Stimulated activated CD8-positive, alpha-beta memory T cell treated with anti-CD3 and anti-CD28 coated beads, Interleukin-12 subunit alpha, Interleukin-12 subunit beta, amount 100 ng/mL, for 24 hours (primary cell): Measurements from ENCODE around the gene SNAP29.
"Not testable (repeated sequence)": the region's sequence is repeated elsewhere in the genome, so short reads cannot be mapped to it uniquely, and the experiment has no call there.

Experiments
- DNase-seq: peaks from one replicate; pipeline ENCODE4 v3.0.0-alpha.2; 2020; ENCODE audit errors: extremely low read depth

The SNAP29 gene

GRCh38 chr22:20866736-20867135 lies 7.9 kb downstream of the SNAP29 start:
- no peak for DNase-seq

GRCh38 chr22:20867179-20868024 lies 8.6 kb downstream of the SNAP29 start:
- no peak for DNase-seq

- no peak for DNase-seq
Observed at GRCh38 chr22:20868025-20868962, 9.5 kb downstream of the SNAP29 start.

- DNase-seq = no peak
Observed at GRCh38 chr22:20869234-20869633, 10.4 kb downstream of the SNAP29 start.

- DNase-seq = no peak
Observed at GRCh38 chr22:20873214-20873613, 14.4 kb downstream of the SNAP29 start.

- no peak for DNase-seq
Observed at GRCh38 chr22:20875296-20875695, 16.5 kb downstream of the SNAP29 start.

GRCh38 chr22:20877715-20878114 lies 18.9 kb downstream of the SNAP29 start:
- DNase-seq = no peak

- DNase-seq = no peak
Observed at GRCh38 chr22:20881231-20881630, 22.4 kb downstream of the SNAP29 start.

GRCh38 chr22:20881869-20882815 lies 23.3 kb downstream of the SNAP29 start:
- no peak for DNase-seq

GRCh38 chr22:20882855-20883254 lies 24.0 kb downstream of the SNAP29 start:
- DNase-seq = no peak

GRCh38 chr22:20884454-20884853 lies 25.6 kb downstream of the SNAP29 start:
- DNase-seq = no peak

- DNase-seq = no peak
Observed at GRCh38 chr22:20885017-20885556, 26.3 kb downstream of the SNAP29 start.

GRCh38 chr22:20885557-20886323 lies 26.9 kb downstream of the SNAP29 start:
- DNase-seq = peak; percentile 3

- no peak for DNase-seq
Observed at GRCh38 chr22:20887375-20887774, 28.6 kb downstream of the SNAP29 start.

GRCh38 chr22:20889025-20889704 lies 30.4 kb downstream of the SNAP29 start:
- DNase-seq = no peak

GRCh38 chr22:20889904-20890540 lies 31.2 kb downstream of the SNAP29 start:
- DNase-seq = no peak

GRCh38 chr22:20890975-20891374 lies 32.2 kb downstream of the SNAP29 start:
- DNase-seq = no peak

- DNase-seq = not testable (repeated sequence)
Observed at GRCh38 chr22:20897737-20898136, 38.9 kb downstream of the SNAP29 start.

GRCh38 chr22:20899827-20900423 lies 41.1 kb downstream of the SNAP29 start:
- DNase-seq = no peak
